Osteoblast (primary cell): Measurements from ENCODE around the gene SERPINA1. TPM values are rescaled to one million over a fixed set of nuclear protein-coding genes. Genes with fewer than 3 reads are reported as not detected.
"Not testable (repeated sequence)": the region's sequence is repeated elsewhere in the genome, so short reads cannot be mapped to it uniquely, and the experiment has no call there.

Experiments used
- DNase-seq: peaks from one replicate; pipeline ENCODE4 v3.0.0; 2011; ENCODE audit warnings: low spot score, mixed read lengths; ENCODE audit not compliant: insufficient read length; ENCODE audit errors: missing footprints
- H2AFZ ChIP-seq: 2 replicates; pipeline ENCODE4 v1.6.0; 2011; ENCODE audit warnings: mild to moderate bottlenecking, low read length
- H3K27ac ChIP-seq: 2 replicates; pipeline ENCODE4 v1.5.1; 2011; ENCODE audit warnings: mild to moderate bottlenecking, low read depth, low read length, moderate library complexity
- H3K27me3 ChIP-seq: 2 replicates; pipeline ENCODE4 v1.6.0; 2012; ENCODE audit warnings: mild to moderate bottlenecking, control low read depth, inconsistent platforms, low read length, moderate library complexity; ENCODE audit not compliant: insufficient read depth
- H3K36me3 ChIP-seq: 2 replicates; pipeline ENCODE4 v1.5.1; 2011; ENCODE audit warnings: mild to moderate bottlenecking, low read length, control low read depth, moderate library complexity; ENCODE audit not compliant: insufficient read depth
- H3K4me1 ChIP-seq: 2 replicates; pipeline ENCODE4 v1.5.1; 2011; ENCODE audit warnings: mild to moderate bottlenecking, low read length, control low read depth, moderate library complexity; ENCODE audit not compliant: insufficient read depth
- H3K4me2 ChIP-seq: 2 replicates; pipeline ENCODE4 v1.6.0; 2011; ENCODE audit warnings: mild to moderate bottlenecking, low read length; ENCODE audit not compliant: insufficient read depth
- H3K4me3 ChIP-seq: fragments of 200-600 bp; sonication (generic); 3 replicates; pipeline ENCODE4 v1.5.1; 2012; ENCODE audit warnings: mild to moderate bottlenecking, low read length, inconsistent platforms; ENCODE audit not compliant: insufficient read depth
- H3K79me2 ChIP-seq: 2 replicates; pipeline ENCODE4 v1.6.0; 2012; ENCODE audit warnings: mild to moderate bottlenecking, low read length, control low read depth, inconsistent platforms; ENCODE audit not compliant: insufficient read depth
- H3K9me3 ChIP-seq: 2 replicates; pipeline ENCODE4 v1.5.1; 2011; ENCODE audit warnings: low read depth, low read length, control low read depth
- H4K20me1 ChIP-seq: 2 replicates; pipeline ENCODE4 v1.6.0; 2012; ENCODE audit warnings: mild to moderate bottlenecking, low read length, control low read depth; ENCODE audit not compliant: insufficient read depth
- total RNA-seq: library from RNA; depleted of rRNA; stranded (reverse); fragments of >200 nt; gene quantifications from 2 replicates; pipeline ENCODE4 v1.2.3, GENCODE V29; 2012
- TF ChIP-seq, protein P1 (sequence below): IDR thresholded peaks from 2 replicates; pipeline ENCODE4 v1.5.1; 2011; ENCODE audit warnings: mild to moderate bottlenecking, low read depth, low read length, moderate library complexity; ENCODE audit errors: extremely low read depth

The SERPINA1 gene
- total RNA-seq, 1 donor: 1.4 TPM

DNA sequence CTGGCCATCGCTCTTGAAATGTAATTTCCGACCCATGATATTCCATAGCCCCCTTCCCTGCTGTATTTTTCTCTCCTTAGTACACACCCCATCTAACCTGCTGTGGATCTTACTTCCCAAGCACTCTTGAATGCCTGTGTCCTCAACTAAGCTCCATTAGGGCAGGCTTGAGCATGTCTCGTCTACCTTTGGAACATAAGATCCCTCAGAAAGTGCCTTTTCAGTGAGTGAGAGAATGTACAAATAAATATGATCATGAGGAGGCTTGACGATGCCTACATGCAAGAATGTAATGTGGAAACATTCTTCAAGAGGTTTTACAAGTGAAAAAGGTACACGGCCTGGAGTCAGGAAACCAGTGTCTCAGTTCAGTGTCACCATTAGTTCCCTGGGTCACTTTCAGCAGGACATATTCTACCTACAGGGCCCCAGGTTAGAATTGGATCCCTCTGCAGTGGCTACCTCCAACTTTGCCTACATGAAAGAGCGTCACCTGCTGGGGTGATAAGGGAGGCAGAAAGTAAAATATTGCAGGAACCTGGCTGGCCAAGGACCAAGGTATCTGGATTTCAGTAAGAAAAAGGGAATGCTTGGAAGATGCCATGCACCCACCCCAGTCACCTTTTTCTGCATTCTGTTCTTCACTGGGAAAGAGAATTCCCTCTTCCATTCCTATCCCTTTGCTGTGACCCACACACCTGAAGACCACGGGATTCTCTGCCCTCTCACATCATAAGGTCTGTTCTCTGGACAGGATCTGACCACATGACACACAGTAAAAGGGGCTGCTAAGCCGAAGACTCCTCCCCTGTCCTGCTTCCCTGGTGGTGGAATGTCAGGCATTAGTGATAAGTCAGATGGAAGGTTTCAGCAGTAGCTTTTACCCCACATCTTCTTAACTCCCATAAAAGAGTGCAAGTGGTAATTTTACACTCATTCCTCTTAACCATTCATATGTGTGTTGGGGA, 24.6 kb upstream of the SERPINA1 start:
- no peaks in the 10 kb centered on the region for H3K9me3 ChIP-seq
- no peak for DNase-seq
- H3K4me1 ChIP-seq: peaks cover 8% of the 10 kb centered on the region
- H3K4me3 ChIP-seq: no peak overlapping the region
- H3K79me2 ChIP-seq: no peaks in the 10 kb centered on the region
- TF ChIP-seq, protein P1, sequence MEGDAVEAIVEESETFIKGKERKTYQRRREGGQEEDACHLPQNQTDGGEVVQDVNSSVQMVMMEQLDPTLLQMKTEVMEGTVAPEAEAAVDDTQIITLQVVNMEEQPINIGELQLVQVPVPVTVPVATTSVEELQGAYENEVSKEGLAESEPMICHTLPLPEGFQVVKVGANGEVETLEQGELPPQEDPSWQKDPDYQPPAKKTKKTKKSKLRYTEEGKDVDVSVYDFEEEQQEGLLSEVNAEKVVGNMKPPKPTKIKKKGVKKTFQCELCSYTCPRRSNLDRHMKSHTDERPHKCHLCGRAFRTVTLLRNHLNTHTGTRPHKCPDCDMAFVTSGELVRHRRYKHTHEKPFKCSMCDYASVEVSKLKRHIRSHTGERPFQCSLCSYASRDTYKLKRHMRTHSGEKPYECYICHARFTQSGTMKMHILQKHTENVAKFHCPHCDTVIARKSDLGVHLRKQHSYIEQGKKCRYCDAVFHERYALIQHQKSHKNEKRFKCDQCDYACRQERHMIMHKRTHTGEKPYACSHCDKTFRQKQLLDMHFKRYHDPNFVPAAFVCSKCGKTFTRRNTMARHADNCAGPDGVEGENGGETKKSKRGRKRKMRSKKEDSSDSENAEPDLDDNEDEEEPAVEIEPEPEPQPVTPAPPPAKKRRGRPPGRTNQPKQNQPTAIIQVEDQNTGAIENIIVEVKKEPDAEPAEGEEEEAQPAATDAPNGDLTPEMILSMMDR: peak; percentile 39
- H3K36me3 ChIP-seq: no peaks in the 10 kb centered on the region
- H4K20me1 ChIP-seq: no peaks in the 10 kb centered on the region
- no peak overlapping the region for H2AFZ ChIP-seq
- peaks cover 3% of the 10 kb centered on the region for H3K27me3 ChIP-seq
- no peak overlapping the region for H3K27ac ChIP-seq
- H3K4me2 ChIP-seq: no peak overlapping the region

DNA sequence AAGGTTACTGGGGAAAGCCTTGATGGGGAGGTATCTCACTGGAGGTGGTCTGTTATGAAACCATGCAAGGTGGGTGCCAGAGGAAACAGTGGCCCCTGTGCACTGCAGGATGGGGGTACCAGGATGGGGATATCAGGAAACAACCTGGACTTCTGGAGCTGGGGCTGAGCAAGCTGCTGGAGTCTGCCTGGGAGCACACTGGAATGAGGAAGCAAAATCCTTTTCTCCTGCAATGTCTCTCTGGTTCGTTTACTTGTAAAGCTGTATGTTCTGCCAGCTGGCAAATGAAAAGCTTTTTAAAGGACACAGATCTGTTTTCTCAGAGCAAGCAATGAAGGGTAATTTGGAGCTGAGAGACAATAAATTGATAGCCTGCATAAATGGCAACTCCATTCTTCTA, 23.2 kb upstream of the SERPINA1 start:
- no peak overlapping the region for H3K4me3 ChIP-seq
- H3K79me2 ChIP-seq: no peaks in the 10 kb centered on the region
- no peaks in the 10 kb centered on the region for H3K36me3 ChIP-seq
- H2AFZ ChIP-seq: peak overlapping the region; percentile 30
- no peak overlapping the region for H3K4me2 ChIP-seq
- H3K27ac ChIP-seq: no peak overlapping the region
- DNase-seq: no peak
- peaks cover 8% of the 10 kb centered on the region for H3K4me1 ChIP-seq
- H3K27me3 ChIP-seq: peaks cover 3% of the 10 kb centered on the region
- H3K9me3 ChIP-seq: no peaks in the 10 kb centered on the region
- H4K20me1 ChIP-seq: no peaks in the 10 kb centered on the region
- TF ChIP-seq, protein P1: no peak

DNA sequence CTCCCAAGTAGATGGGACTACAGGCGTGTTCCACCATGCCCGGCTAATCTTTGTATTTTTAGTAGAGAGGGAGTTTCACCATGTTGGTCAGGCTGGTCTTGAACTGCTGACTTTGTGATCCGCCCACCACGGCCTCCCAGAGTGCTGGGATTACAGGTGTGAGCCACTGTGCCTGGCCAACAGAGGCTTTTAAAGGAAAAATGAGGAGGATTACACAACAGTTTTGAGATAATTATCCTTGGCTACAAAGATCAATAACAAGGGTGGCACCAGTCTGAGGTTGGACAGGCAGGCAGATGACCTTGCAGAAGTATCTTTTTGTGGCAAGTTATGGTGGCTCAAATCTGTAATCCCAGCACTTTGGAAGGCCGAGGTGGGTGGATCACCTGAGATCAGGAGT, 21.0 kb upstream of the SERPINA1 start:
- not testable (repeated sequence) for H3K4me1 ChIP-seq, H3K36me3 ChIP-seq, H3K27me3 ChIP-seq, H3K4me3 ChIP-seq, H3K79me2 ChIP-seq, H3K9me3 ChIP-seq, H3K4me2 ChIP-seq, H2AFZ ChIP-seq, H4K20me1 ChIP-seq, H3K27ac ChIP-seq, DNase-seq

- H3K4me3 ChIP-seq: no peak overlapping the region
- no peak overlapping the region for H3K4me2 ChIP-seq
- no peaks in the 10 kb centered on the region for H3K9me3 ChIP-seq
- H3K27me3 ChIP-seq: peaks cover 3% of the 10 kb centered on the region
- DNase-seq: no peak
- H3K36me3 ChIP-seq: no peaks in the 10 kb centered on the region
- H3K27ac ChIP-seq: no peak overlapping the region
- H2AFZ ChIP-seq: peak overlapping the region; percentile 19
- no peaks in the 10 kb centered on the region for H4K20me1 ChIP-seq
- TF ChIP-seq, protein P1: no peak
- no peaks in the 10 kb centered on the region for H3K79me2 ChIP-seq
- peaks cover 8% of the 10 kb centered on the region for H3K4me1 ChIP-seq
These were observed 20.2 kb upstream of the SERPINA1 start for GRCh38 chr14:94408546-94409095.
